Adrenal gland (tissue), 12 donors: Measurements from ENCODE around the gene PDXP. TPM values are rescaled to one million over a fixed set of nuclear protein-coding genes. Genes with fewer than 3 reads are reported as not detected.

ENCODE experiments used
- DNase-seq, 7 donors: peaks; one replicate each; pipeline ENCODE4 v3.0.0-alpha.2; 2019 to 2020
- H3K27ac ChIP-seq, 5 donors: fragments of 200-600 bp; sonication (generic) in 4 of 5; 1 replicate in 3 of 5; 2 replicates in 2 of 5; pipeline versions ENCODE4 v1.5.1 to v1.8.0; 2016 to 2020; ENCODE audit warnings: mild to moderate bottlenecking in 1 of 5
- H3K27me3 ChIP-seq: fragments of 200-600 bp; 2 replicates; pipeline ENCODE4 v1.8.0; 2021
- H3K36me3 ChIP-seq, 2 donors: fragments of 200-600 bp; replicated peaks in 1 of 2; 1 replicate in 1 of 2; 2 replicates in 1 of 2; pipeline versions ENCODE4 v1.5.1 to v1.8.0; 2018 to 2022
- H3K4me1 ChIP-seq, 2 donors: fragments of 200-600 bp; replicated peaks in 1 of 2; 1 replicate in 1 of 2; 2 replicates in 1 of 2; pipeline versions ENCODE4 v1.5.1 to v1.8.0; 2018 to 2021
- H3K4me3 ChIP-seq, 4 donors: fragments of 200-600 bp; sonication (generic) in 3 of 4; one replicate each; pipeline ENCODE4 v1.5.1; 2016 to 2018
- H3K9me3 ChIP-seq, 3 donors: fragments of 200-600 bp; sonication (generic) in 1 of 3; replicated peaks in 1 of 3; 1 replicate in 2 of 3; 2 replicates in 1 of 3; pipeline versions ENCODE4 v1.5.1 to v1.8.0; 2016 to 2021
- POLR2A ChIP-seq, 2 donors: fragments of 450-650 bp; IDR thresholded peaks; one replicate each; pipeline ENCODE4 v1.6.1; 2017; ENCODE audit warnings: antibody characterized with exemption in 2 of 2, mild to moderate bottlenecking in 2 of 2, moderate library complexity in 1 of 2
- WGBS, 4 donors: extraction: QIAGEN DNeasy Blood & Tissue Kit in 2 of 4; methylation state at CpG; one replicate each; pipeline versions ENCODE4 v1.1.5 to v1.1.7; 2013 to 2017; 5-methylcytosine and 5-hydroxymethylcytosine counted together
- intact Hi-C, 2 donors: fragments of 100-400 bp; cut with DNase I; formaldehyde crosslinking; loops; one replicate each; pipeline versions ENCODE4 v1.14.1 to v1.15.0; 2022 to 2023
- polyA plus RNA-seq, 3 donors: library from polyadenylated mRNA; stranded (reverse); fragments of 200-250 nt in 2 of 3; fragments of 350-450 nt in 1 of 3; fragmentation: Illumina TruSeq in 1 of 3; extraction: RNeasy Lipid Tissue Mini Kit (QIAGEN cat#74804) in 1 of 3; gene quantifications; one replicate each; pipeline ENCODE4 v1.2.3, GENCODE V29; 2013 to 2014
- total RNA-seq, 9 donors: library from RNA; depleted of rRNA in 4 of 9; stranded (reverse); fragments of >200 nt in 4 of 9; fragments of 120-200 nt in 1 of 9; fragmentation: NEBNext Ultra II Directional in 1 of 9; extraction: Animal tissue kit (Norgen Biotek cat#: 25700) in 1 of 9; gene quantifications; one replicate each; pipeline versions ENCODE4 v1.1.0 to v1.2.4, GENCODE V29; 2013 to 2023
- TF ChIP-seq, protein P1 (sequence below), 6 experiments: fragments of 450-650 bp in 4 of 6; fragments of 200-600 bp in 2 of 6; sonication (generic) in 1 of 6; IDR thresholded peaks; 1 replicate in 5 of 6; 2 replicates in 1 of 6; pipeline versions ENCODE4 v1.5.1 to v1.8.0; 2016 to 2021; ENCODE audit warnings: antibody characterized with exemption in 6 of 6, mild to moderate bottlenecking in 2 of 6, moderate library complexity in 1 of 6
- donor health status: healthy with polysubstance abuse.
- donor health status: Bipolar disorder and iron deficiency.
- donor health status: DM: yes; HTN: yes; CAD: no.
- donor health status: DM: no; HTN: no; CAD: no.
- donor health status: DM: no; HTN: no; CAD: no.
- donor health status: DM: yes; HTN: yes; CAD: no.

PDXP gene
- total and polyA plus RNA-seq, 12 donors, result 10.0 to 49.7 (median 20.2) TPM

DNA sequence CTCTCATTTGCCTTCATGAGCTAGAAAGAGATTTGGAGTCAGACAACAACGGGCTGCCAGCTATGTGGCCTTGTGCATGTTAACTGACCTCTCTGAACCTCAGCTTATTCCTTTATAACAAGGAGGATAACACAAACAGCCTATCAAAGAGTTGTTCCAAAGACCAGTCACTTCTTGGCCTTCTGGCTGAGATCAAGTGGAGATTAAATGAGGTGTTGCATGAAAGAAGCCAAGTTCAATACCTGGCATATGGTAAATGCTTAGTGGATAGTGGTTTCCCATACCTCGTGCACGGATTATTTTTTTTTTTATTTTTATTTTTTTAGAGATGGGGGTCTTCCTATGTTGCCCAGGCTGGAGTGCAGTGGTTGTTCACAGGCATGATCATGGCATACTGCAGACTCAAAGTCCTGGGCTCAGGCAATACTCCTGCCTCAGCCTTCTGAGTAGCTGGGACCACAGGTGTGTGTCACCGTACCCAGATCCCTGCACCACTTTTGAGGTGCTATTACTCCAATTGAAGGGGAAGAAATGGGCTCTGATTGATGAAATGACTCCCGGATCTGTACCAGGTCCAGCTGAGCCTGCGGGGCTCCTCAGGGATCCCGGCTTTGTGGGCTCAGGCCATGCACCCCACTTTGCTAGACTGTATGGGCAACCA, 21.8 kb downstream of the PDXP start:
- Histone ChIP-seq H3K36me3 (peaks cover 0 to 12% of the 10 kb centered on the region in 2 donors), H3K4me1 (peaks cover 8 to 16% of the 10 kb centered on the region in 2 donors), H3K27ac (peak overlapping the region in 1 of 5 donors; percentile 22), H3K27me3 (no peaks in the 10 kb centered on the region), H3K9me3 (no peaks in the 10 kb centered on the region), H3K4me3 (no peak overlapping the region)
- intact Hi-C loops, result loop anchor here (5.0 kb wide), 2 partner anchors 38 to 58 kb away; no protein-coding TSS in a partner anchor
- TF ChIP-seq, protein P1, sequence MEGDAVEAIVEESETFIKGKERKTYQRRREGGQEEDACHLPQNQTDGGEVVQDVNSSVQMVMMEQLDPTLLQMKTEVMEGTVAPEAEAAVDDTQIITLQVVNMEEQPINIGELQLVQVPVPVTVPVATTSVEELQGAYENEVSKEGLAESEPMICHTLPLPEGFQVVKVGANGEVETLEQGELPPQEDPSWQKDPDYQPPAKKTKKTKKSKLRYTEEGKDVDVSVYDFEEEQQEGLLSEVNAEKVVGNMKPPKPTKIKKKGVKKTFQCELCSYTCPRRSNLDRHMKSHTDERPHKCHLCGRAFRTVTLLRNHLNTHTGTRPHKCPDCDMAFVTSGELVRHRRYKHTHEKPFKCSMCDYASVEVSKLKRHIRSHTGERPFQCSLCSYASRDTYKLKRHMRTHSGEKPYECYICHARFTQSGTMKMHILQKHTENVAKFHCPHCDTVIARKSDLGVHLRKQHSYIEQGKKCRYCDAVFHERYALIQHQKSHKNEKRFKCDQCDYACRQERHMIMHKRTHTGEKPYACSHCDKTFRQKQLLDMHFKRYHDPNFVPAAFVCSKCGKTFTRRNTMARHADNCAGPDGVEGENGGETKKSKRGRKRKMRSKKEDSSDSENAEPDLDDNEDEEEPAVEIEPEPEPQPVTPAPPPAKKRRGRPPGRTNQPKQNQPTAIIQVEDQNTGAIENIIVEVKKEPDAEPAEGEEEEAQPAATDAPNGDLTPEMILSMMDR (IDR thresholded peaks at IDR 0.05), result no peak
- no peak for TF ChIP-seq POLR2A (IDR thresholded peaks at IDR 0.05)
- DNase-seq, result no peak
- 58 to 86% (median 75%) methylated on average over 3 to 7 of the region's 7 CpGs for WGBS, 4 donors

DNA sequence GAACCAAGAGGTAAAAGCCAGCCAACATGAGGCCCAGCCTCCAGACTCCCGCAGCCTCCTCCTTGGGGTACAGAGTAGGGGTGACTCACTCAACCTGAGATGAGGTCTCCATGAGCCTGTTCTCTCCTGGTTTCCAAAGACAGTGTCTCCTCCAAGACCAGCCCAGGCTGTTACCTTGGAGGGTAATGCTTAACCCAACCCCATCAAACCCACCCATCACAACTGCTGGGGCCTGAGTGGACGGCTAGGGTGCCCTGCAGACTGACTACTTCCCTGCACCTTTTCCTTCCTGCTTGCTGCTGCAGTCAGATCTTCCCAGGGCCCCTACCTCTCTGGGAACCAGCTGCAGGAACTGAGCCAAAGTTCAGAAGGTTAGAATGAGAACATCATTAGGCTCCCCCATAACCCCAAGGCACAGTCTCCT, 22.5 kb downstream of the PDXP start:
- DNase-seq, result peak in 1 of 7 donors; percentile 50
- intact Hi-C loops, result loop anchor here (5.0 kb wide), 2 partner anchors 39 to 59 kb away; no protein-coding TSS in a partner anchor
- H3K36me3 ChIP-seq, result peaks cover 0 to 12% of the 10 kb centered on the region in 2 donors
- no peaks in the 10 kb centered on the region for H3K9me3 ChIP-seq
- H3K4me3 ChIP-seq, result no peak overlapping the region
- 66 to 90% (median 80%) methylated on average over 2 of the region's 2 CpGs for WGBS, 4 donors
- H3K27me3 ChIP-seq, result no peaks in the 10 kb centered on the region
- H3K4me1 ChIP-seq, result peaks cover 8 to 11% of the 10 kb centered on the region in 2 donors
- no peak overlapping the region for H3K27ac ChIP-seq
- no peak for TF ChIP-seq POLR2A (IDR thresholded peaks at IDR 0.05)
- TF ChIP-seq, protein P1 (IDR thresholded peaks at IDR 0.05), result no peak

DNA sequence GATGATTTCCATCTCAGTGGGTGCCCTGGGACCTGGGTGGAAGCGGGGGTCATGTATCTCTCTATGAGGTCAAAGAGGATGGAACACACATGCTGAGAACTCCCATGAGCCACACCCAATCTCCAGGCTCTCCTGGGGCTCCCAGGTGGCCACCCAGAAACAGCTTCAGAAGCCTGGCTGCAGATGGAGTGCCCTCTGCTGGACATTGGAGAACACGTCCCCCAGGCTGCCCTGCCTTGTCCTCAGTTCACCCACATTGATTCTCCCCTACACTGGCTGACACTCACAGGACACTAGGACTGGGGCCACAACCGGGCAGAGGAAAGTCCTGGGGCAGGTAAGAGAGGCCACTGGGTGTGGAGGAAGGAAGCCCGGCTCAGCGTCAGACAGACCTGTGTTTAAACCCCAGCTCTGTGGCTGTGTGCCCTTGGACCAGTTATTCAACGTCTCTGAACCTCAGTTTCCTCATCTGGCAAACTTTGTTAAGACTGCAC, 23.1 kb downstream of the PDXP start:
- H3K9me3 ChIP-seq, result no peaks in the 10 kb centered on the region
- H3K27me3 ChIP-seq, result no peaks in the 10 kb centered on the region
- intact Hi-C loops, result loop anchor here (5.0 kb wide), 2 partner anchors 39 to 59 kb away; no protein-coding TSS in a partner anchor
- TF ChIP-seq, protein P1 (IDR thresholded peaks at IDR 0.05), result peak; percentile 83 to 93 (median 91)
- no peak for TF ChIP-seq POLR2A (IDR thresholded peaks at IDR 0.05)
- H3K27ac ChIP-seq, result no peak overlapping the region
- peak; percentile 71 to 93 (median 84) for DNase-seq
- no peak overlapping the region for H3K4me3 ChIP-seq
- H3K4me1 ChIP-seq, result peaks cover 4 to 11% of the 10 kb centered on the region in 2 donors
- 15 to 67% (median 17%) methylated on average over 1 to 6 of the region's 6 CpGs for WGBS, 4 donors
- peaks cover 0 to 12% of the 10 kb centered on the region in 2 donors for H3K36me3 ChIP-seq

DNA sequence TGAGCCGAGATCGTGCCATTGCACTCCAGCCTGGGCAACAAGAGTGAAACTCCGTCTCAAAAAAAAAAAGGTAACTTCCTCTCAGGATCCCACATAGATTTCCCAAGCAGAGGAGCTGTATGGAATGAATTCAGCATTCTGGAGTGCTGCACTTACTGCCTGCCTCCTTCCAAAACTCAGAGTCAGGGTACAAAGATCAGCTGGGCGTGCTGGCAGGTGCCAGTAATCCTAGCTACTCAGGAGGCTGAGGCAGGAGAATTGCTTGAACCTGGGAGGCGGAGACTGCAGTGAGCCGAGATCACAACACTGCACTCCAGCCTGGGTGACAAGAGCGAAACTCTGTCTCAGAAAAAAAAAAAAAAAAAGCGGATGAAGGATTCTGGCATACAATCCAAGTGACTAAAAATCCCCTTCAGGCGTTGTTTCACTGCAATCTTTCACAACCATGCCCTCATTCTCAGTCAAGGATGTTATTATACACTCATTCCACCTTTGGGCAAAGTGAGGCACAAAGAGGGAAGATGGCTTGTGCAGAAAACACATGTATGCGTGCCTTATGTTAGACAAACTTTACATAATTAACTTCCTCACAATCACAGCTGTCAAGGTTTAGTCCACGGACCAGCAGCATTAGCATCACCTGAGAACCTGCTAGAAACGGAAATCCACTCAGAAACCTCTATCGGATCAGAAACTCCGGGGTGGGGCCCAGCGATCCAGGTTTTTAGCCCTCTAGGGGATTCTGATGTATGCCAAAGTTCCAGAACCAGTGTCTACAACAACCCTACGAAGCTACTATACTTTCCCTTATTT, 26.5 kb downstream of the PDXP start:
- Histone ChIP-seq H3K4me3 (no peak overlapping the region), H3K27ac (no peak overlapping the region), H3K4me1 (peaks cover 8 to 17% of the 10 kb centered on the region in 2 donors), H3K27me3 (no peaks in the 10 kb centered on the region), H3K36me3 (peaks cover 0 to 18% of the 10 kb centered on the region in 2 donors), H3K9me3 (no peaks in the 10 kb centered on the region)
- WGBS, 4 donors, result 71 to 82% (median 74%) methylated on average over 13 to 16 of the region's 16 CpGs
- intact Hi-C loops, result loop anchor here (5.0 kb wide), 2 partner anchors 43 to 63 kb away; no protein-coding TSS in a partner anchor
- TF ChIP-seq, protein P1 (IDR thresholded peaks at IDR 0.05), result no peak
- TF ChIP-seq POLR2A (IDR thresholded peaks at IDR 0.05), result no peak
- DNase-seq, result no peak
